Panc1 (cell line): ENCODE measurements around the gene CFAP206.

Experiments
- POLR2AphosphoS5 ChIP-seq: IDR thresholded peaks from 2 replicates; pipeline ENCODE4 v1.6.1; 2012; ENCODE audit warnings: mild to moderate bottlenecking, low read depth, low read length, moderate library complexity
- SIN3A ChIP-seq: IDR thresholded peaks from 2 replicates; pipeline ENCODE4 v1.6.1; 2012; ENCODE audit warnings: low read depth, mild to moderate bottlenecking, low read length, moderate library complexity, borderline replicate concordance; ENCODE audit not compliant: insufficient read depth
- TCF7L2 ChIP-seq: IDR thresholded peaks from 2 replicates; pipeline ENCODE4 v1.6.1; 2011; ENCODE audit warnings: mild to moderate bottlenecking, low read depth, low read length, inconsistent platforms
- TF ChIP-seq, protein P1 (sequence below): fragments of 450-650 bp; IDR thresholded peaks from 2 replicates; pipeline ENCODE4 v1.5.1; 2017; ENCODE audit warnings: mild to moderate bottlenecking
- TF ChIP-seq, protein P2 (sequence below), 2 experiments: IDR thresholded peaks; 2 replicates each; pipeline ENCODE4 v1.6.1; 2011 to 2012; ENCODE audit warnings: low read depth in 2 of 2, control low read depth in 1 of 2, low read length in 1 of 2, mild to moderate bottlenecking in 1 of 2, moderate library complexity in 1 of 2; ENCODE audit not compliant: insufficient read depth in 1 of 2

DNA sequence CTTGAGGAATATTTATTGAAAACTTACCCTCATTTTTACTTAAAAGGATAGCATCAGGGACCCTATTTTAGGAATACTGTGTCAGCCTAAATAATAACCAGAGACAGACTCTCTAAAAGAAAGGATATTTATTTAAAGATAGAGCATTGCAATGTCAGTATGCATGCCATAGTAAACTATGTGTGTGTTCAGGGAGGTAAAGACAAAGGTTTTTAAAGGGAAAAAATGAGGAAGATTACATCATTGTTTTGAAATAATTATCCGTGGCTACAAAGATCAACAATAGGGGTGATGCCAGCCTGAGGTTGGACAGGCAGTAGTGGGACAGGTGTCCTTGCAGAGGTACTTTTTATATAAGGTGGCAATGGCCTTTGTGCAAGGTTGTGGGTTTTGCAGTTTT, 23.7 kb upstream of the CFAP206 start:
- TF ChIP-seq, protein P1, sequence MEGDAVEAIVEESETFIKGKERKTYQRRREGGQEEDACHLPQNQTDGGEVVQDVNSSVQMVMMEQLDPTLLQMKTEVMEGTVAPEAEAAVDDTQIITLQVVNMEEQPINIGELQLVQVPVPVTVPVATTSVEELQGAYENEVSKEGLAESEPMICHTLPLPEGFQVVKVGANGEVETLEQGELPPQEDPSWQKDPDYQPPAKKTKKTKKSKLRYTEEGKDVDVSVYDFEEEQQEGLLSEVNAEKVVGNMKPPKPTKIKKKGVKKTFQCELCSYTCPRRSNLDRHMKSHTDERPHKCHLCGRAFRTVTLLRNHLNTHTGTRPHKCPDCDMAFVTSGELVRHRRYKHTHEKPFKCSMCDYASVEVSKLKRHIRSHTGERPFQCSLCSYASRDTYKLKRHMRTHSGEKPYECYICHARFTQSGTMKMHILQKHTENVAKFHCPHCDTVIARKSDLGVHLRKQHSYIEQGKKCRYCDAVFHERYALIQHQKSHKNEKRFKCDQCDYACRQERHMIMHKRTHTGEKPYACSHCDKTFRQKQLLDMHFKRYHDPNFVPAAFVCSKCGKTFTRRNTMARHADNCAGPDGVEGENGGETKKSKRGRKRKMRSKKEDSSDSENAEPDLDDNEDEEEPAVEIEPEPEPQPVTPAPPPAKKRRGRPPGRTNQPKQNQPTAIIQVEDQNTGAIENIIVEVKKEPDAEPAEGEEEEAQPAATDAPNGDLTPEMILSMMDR: no peak
- TF ChIP-seq POLR2AphosphoS5: no peak
- TF ChIP-seq SIN3A: no peak
- TF ChIP-seq TCF7L2: no peak
- TF ChIP-seq, protein P2, sequence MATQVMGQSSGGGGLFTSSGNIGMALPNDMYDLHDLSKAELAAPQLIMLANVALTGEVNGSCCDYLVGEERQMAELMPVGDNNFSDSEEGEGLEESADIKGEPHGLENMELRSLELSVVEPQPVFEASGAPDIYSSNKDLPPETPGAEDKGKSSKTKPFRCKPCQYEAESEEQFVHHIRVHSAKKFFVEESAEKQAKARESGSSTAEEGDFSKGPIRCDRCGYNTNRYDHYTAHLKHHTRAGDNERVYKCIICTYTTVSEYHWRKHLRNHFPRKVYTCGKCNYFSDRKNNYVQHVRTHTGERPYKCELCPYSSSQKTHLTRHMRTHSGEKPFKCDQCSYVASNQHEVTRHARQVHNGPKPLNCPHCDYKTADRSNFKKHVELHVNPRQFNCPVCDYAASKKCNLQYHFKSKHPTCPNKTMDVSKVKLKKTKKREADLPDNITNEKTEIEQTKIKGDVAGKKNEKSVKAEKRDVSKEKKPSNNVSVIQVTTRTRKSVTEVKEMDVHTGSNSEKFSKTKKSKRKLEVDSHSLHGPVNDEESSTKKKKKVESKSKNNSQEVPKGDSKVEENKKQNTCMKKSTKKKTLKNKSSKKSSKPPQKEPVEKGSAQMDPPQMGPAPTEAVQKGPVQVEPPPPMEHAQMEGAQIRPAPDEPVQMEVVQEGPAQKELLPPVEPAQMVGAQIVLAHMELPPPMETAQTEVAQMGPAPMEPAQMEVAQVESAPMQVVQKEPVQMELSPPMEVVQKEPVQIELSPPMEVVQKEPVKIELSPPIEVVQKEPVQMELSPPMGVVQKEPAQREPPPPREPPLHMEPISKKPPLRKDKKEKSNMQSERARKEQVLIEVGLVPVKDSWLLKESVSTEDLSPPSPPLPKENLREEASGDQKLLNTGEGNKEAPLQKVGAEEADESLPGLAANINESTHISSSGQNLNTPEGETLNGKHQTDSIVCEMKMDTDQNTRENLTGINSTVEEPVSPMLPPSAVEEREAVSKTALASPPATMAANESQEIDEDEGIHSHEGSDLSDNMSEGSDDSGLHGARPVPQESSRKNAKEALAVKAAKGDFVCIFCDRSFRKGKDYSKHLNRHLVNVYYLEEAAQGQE (IDR thresholded peaks at IDR 0.05; ENCODE audit: insufficient read depth in 1 of 2, low read depth in 2 of 2, low read length in 1 of 2): no peak
